Common myeloid progenitor, CD34-positive (primary cell): ENCODE measurements around the gene MYBPH.

Experiments
- CTCF ChIA-PET: fragments of 350-600 bp; sonication (Branson Sonifier 250); formaldehyde crosslinking; loops from one replicate; lab custom pipeline; 2021; ENCODE audit warnings: antibody characterized with exemption; lab: Charles Lee
- POLR2A ChIA-PET: fragments of 350-600 bp; sonication (Branson Sonifier 250); formaldehyde crosslinking; loops from one replicate; lab custom pipeline; 2021; ENCODE audit warnings: antibody characterized with exemption; lab: Charles Lee
- DNase-seq, 3 donors: peaks; one replicate each; pipeline versions ENCODE4 v3.0.0 to v3.0.0-alpha.2; 2013
- H3K27ac ChIP-seq, 2 experiments: 1 replicate in 1 of 2; 2 replicates in 1 of 2; pipeline ENCODE4 v1.7.0; 2013; ENCODE audit warnings: inconsistent platforms in 2 of 2, low read length in 2 of 2, mild to moderate bottlenecking in 2 of 2, low read depth in 1 of 2, moderate library complexity in 1 of 2; ENCODE audit not compliant: severe bottlenecking in 2 of 2, insufficient read depth in 1 of 2, poor library complexity in 1 of 2
- H3K27me3 ChIP-seq, 5 experiments: replicated peaks in 2 of 5; 1 replicate in 3 of 5; 2 replicates in 2 of 5; pipeline versions ENCODE4 v1.6.1 to v1.7.0; 2013; ENCODE audit warnings: low read length in 4 of 5, mild to moderate bottlenecking in 2 of 5, moderate library complexity in 2 of 5, inconsistent platforms in 1 of 5; ENCODE audit not compliant: insufficient read depth in 5 of 5, control insufficient read depth in 4 of 5
- H3K36me3 ChIP-seq, 4 experiments: 1 replicate in 2 of 4; 2 replicates in 2 of 4; pipeline versions ENCODE4 v1.6.1 to v1.7.0; 2013; ENCODE audit warnings: low read length in 3 of 4, control low read depth in 1 of 4, mild to moderate bottlenecking in 1 of 4; ENCODE audit not compliant: control insufficient read depth in 4 of 4, insufficient read depth in 4 of 4
- H3K4me1 ChIP-seq, 4 experiments: 1 replicate in 3 of 4; 2 replicates in 1 of 4; pipeline versions ENCODE4 v1.6.1 to v1.7.1; 2013; ENCODE audit warnings: low read length in 3 of 4, mild to moderate bottlenecking in 3 of 4, control low read depth in 1 of 4, inconsistent platforms in 1 of 4, moderate library complexity in 1 of 4; ENCODE audit not compliant: control insufficient read depth in 4 of 4, insufficient read depth in 4 of 4; ENCODE audit errors: control extremely low read depth in 1 of 4
- H3K4me3 ChIP-seq, 7 experiments: 1 replicate in 4 of 7; 2 replicates in 3 of 7; pipeline versions ENCODE4 v1.5.1 to v1.7.0; 2013; ENCODE audit warnings: mild to moderate bottlenecking in 7 of 7, low read length in 6 of 7, moderate library complexity in 6 of 7, inconsistent platforms in 2 of 7, low read depth in 2 of 7, control low read depth in 1 of 7; ENCODE audit not compliant: insufficient read depth in 4 of 7, control insufficient read depth in 1 of 7; ENCODE audit errors: extremely low read depth in 1 of 7
- H3K9me3 ChIP-seq, 5 experiments: 1 replicate in 4 of 5; 2 replicates in 1 of 5; pipeline versions ENCODE4 v1.6.1 to v1.7.1; 2013; ENCODE audit warnings: low read length in 4 of 5, mild to moderate bottlenecking in 2 of 5, inconsistent platforms in 1 of 5, low read depth in 1 of 5, moderate library complexity in 1 of 5; ENCODE audit not compliant: control insufficient read depth in 4 of 5, insufficient read depth in 2 of 5; ENCODE audit errors: control extremely low read depth in 1 of 5
- WGBS: methylation state at CpG from one replicate; pipeline ENCODE4 v1.1.5; 2013; ENCODE audit not compliant: insufficient coverage; 5-methylcytosine and 5-hydroxymethylcytosine counted together

MYBPH gene

DNA sequence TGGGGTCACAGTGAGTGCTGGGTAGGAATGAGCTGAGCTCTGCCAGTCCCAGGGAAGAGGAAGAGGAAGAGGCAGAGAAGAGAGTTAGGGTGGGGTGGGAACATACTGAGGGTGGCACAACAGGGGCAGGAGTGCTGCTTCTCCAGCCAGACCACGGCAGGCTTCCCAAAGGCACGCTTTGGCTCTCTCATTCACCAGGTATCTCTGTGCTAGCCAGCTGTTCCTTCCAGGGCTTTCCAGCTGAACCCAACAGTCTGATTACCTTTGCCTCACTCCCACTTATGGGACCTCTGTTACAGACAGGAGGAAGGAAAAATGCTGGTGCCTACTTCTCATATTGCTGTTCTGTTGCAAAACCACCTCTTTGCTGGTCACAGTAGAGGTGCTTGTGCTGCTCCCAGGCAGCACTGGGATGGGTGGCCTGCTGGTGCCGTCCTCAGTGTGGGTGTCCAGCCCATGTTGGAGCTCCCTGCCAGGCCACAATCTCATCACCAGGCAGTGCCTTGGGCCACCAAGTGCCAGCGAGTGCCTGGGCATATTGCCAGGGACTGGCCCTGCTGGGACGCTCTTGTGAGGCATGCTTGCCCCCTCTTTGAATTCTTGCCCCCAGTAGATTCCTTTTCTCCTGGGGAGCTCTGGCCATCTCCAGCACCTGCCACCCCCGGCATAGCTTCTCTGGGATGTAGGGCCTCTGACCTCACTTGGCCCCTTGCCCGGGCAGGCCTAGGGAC lies 46.0 kb downstream of the MYBPH start:
- POLR2A ChIA-PET, result no interaction called here
- Histone ChIP-seq H3K36me3 (no peaks in the 10 kb centered on the region), H3K4me3 (no peak overlapping the region), H3K9me3 (no peaks in the 10 kb centered on the region), H3K27ac (no peak overlapping the region), H3K27me3 (peaks cover 3 to 64% (median 39%) of the 10 kb centered on the region in 5 experiments), H3K4me1 (peaks cover 0 to 19% (median 8%) of the 10 kb centered on the region in 4 experiments)
- no peak for DNase-seq
- WGBS, result 71% methylated on average over 7 of the region's 7 CpGs
- CTCF ChIA-PET, result interaction anchor here (0.7 to 25.2 kb wide), 7 partner anchors 9 to 95 kb away, joined by 3 to 313 read pairs (median 4); partner anchors contain the start of gene MYBPH

DNA sequence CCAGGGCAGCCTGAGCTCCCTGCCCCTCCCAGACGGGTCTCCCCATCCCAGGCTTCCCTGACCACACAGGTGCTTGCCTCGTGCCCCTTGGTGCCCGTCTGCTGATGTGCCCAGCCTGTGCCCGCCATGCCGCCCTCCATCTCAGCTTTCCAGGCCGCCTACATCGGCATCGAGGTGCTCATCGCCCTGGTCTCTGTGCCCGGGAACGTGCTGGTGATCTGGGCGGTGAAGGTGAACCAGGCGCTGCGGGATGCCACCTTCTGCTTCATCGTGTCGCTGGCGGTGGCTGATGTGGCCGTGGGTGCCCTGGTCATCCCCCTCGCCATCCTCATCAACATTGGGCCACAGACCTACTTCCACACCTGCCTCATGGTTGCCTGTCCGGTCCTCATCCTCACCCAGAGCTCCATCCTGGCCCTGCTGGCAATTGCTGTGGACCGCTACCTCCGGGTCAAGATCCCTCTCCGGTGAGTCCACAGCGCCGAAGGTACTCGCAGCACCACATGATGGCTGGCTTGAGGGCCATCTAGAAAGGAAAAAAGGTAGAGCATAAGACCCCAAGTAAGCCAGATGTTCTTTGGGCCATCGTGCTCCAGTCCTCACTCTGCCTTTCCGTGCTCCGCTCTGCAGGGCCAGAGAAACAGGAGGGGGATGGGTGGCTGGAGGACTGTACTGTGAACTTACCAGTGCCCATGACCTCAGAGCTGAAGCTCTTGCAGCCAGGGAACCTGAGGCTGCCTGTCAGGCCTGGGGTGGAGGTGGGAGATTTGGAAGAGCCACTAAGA lies 46.7 kb downstream of the MYBPH start:
- 94% methylated on average over 27 of the region's 29 CpGs for WGBS
- no peak overlapping the region for H3K27ac ChIP-seq
- no peaks in the 10 kb centered on the region for H3K9me3 ChIP-seq
- H3K4me1 ChIP-seq, result peaks cover 0 to 19% (median 8%) of the 10 kb centered on the region in 4 experiments
- H3K36me3 ChIP-seq, result no peaks in the 10 kb centered on the region
- no peak overlapping the region for H3K4me3 ChIP-seq
- ChIA-PET CTCF (interaction anchor here (0.6 to 25.2 kb wide), 11 partner anchors 10 to 143 kb away, joined by 3 to 313 read pairs (median 4); partner anchors contain the start of gene MYBPH), POLR2A (no interaction called here)
- no peak for DNase-seq
- H3K27me3 ChIP-seq, result peaks cover 3 to 69% (median 43%) of the 10 kb centered on the region in 5 experiments

DNA sequence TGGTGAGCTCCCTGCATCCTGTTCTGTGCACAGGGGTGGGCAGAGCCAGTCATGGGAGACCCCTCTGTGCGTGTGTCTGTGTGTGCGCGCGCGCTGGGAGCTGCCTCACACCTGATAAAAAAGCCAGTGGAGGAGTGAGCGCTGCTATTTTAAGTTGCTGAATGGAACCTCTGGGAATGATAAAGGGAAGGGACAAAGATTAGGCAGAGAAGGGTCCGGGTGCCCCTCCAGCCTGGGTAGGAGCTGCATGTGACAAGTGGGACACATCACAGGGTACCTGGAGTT lies 47.3 kb downstream of the MYBPH start:
- H3K9me3 ChIP-seq, result no peaks in the 10 kb centered on the region
- ChIA-PET CTCF (interaction anchor here (0.6 to 25.2 kb wide), 9 partner anchors 10 to 144 kb away, joined by 3 to 313 read pairs (median 4); partner anchors contain the start of gene MYBPH), POLR2A (no interaction called here)
- no peaks in the 10 kb centered on the region for H3K36me3 ChIP-seq
- peak overlapping the region in 3 of 7 experiments; percentile 22 to 57 (median 50) for H3K4me3 ChIP-seq
- WGBS, result 28% methylated on average over 7 of the region's 7 CpGs
- H3K4me1 ChIP-seq, result peaks cover 0 to 19% (median 8%) of the 10 kb centered on the region in 4 experiments
- H3K27me3 ChIP-seq, result peaks cover 3 to 71% (median 43%) of the 10 kb centered on the region in 5 experiments
- no peak for DNase-seq
- H3K27ac ChIP-seq, result no peak overlapping the region

DNA sequence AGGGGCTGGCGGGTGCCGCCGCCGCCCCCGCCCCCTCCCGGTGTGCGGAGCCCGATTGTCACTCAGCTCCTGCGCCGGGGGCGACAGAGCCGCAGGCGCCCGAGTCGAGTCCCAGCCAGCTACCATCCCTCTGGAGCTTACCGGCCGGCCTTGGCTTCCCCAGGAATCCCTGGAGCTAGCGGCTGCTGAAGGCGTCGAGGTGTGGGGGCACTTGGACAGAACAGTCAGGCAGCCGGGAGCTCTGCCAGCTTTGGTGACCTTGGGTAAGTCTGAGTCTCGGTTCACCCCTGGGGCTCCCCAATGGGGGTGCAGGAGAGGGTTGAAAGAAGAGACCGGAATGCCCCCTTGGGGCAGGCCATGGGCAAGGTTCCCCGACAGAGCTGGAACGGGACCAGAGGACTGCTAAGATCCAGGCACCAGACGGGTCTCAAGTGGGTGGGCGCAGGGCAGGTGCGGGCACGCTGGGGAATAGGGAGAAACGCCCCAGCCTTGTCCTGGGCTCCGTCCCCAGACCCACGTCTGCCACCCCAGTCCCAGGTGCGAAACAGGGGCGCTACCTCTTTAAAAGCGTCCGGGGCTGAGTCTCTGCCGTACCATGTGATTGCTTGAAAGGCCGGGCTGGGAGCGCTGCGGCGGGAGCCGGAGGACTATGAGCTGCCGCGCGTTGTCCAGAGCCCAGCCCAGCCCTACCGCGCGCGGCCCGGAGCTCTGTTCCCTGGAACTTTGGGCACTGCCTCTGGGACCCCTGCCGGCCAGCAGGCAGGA lies 47.8 kb downstream of the MYBPH start, which contains the start of gene ADORA1:
Gene ADORA1, plus strand, starts transcription at position 61 of the 765 bp plus-strand sequence. CDS start 1,116 bp downstream, outside the sequence.
- POLR2A ChIA-PET, result no interaction called here
- H3K27me3 ChIP-seq, result peaks cover 3 to 77% (median 45%) of the 10 kb centered on the region in 5 experiments
- peaks cover 0 to 19% (median 8%) of the 10 kb centered on the region in 4 experiments for H3K4me1 ChIP-seq
- no peaks in the 10 kb centered on the region for H3K36me3 ChIP-seq
- H3K4me3 ChIP-seq, result peak within 1 kb of the TSS in 3 of 7 experiments; percentile 22 to 57 (median 50)
- H3K9me3 ChIP-seq, result no peaks in the 10 kb centered on the region
- WGBS, result under 1% methylated on average over 39 of the region's 51 CpGs
- peak in 2 of 3 donors; percentile 33 to 48 for DNase-seq
- CTCF ChIA-PET, result interaction anchor here (1.0 to 25.2 kb wide), 7 partner anchors 10 to 142 kb away, joined by 3 to 313 read pairs (median 5); partner anchors contain the start of gene MYBPH
- H3K27ac ChIP-seq, result no peak within 1 kb of the TSS

DNA sequence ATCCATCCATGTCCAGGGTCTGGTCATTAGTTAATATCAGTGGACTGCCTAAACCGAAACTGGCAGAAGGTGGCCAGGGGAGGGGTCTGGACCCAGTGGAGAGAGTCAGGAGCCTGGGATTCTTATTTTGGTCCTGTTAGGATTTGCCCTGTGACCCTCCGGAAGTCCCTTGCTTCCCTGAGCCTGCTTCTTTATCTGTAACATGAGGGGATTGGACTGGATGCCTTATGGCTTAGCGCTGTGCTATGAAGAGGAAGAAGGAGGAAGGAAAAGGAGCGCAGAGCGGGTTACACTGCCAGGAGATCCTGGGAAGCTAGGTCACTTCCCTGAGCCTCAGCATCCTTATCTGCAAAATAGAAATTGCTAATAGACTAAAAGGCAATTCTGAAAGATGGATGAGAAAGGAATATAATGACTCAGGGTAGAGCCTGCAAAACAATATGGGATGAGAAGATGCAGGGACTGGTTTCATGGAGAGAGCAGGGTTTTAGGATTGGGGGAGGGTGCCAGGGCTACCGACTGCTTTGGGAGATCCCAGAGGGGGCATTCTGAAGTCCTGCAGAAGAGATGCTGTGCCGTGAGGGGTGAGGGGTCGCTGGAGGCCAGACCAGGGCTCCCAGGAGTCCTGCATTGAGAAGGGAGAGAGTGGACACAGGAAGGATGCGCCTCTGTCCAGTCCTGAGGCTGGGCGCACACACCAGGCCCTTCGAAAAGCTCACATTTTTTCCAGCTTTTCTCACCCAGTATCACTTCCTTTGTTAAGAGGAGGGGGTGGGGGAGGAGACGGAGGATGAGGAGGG lies 48.6 kb downstream of the MYBPH start:
- Histone ChIP-seq H3K4me3 (peak overlapping the region in 1 of 7 experiments; percentile 50), H3K9me3 (no peaks in the 10 kb centered on the region), H3K27me3 (peaks cover 3 to 82% (median 47%) of the 10 kb centered on the region in 5 experiments), H3K4me1 (peaks cover 0 to 21% (median 8%) of the 10 kb centered on the region in 4 experiments), H3K27ac (no peak overlapping the region), H3K36me3 (no peaks in the 10 kb centered on the region)
- ChIA-PET CTCF (interaction anchor here (0.5 to 25.2 kb wide), 15 partner anchors 9 to 444 kb away, joined by 3 to 313 read pairs (median 3); partner anchors contain the start of gene MYBPH), POLR2A (no interaction called here)
- 10% methylated on average over 6 of the region's 12 CpGs for WGBS
- DNase-seq, result no peak
